SK-N-SH (cell line): ENCODE results near the gene ADCY6.

ENCODE experiments used
- CTCF ChIP-seq: fragments of 200-600 bp; sonication (generic); IDR thresholded peaks from 2 replicates; pipeline ENCODE4 v1.6.1; 2017; ENCODE audit warnings: antibody characterized with exemption, mild to moderate bottlenecking, moderate library complexity
- JUND ChIP-seq: IDR thresholded peaks from 2 replicates; pipeline ENCODE4 v1.4.0; 2012
- MAX ChIP-seq: IDR thresholded peaks from 2 replicates; pipeline ENCODE4 v1.4.0; 2012; ENCODE audit warnings: low read depth
- MXI1 ChIP-seq: IDR thresholded peaks from 2 replicates; pipeline ENCODE4 v1.6.1; 2012; ENCODE audit warnings: mild to moderate bottlenecking, low read depth, low read length, improper control_type of control experiment
- NFIC ChIP-seq: IDR thresholded peaks from 2 replicates; pipeline ENCODE4 v1.4.0; 2012; ENCODE audit warnings: borderline replicate concordance
- NRF1 ChIP-seq: IDR thresholded peaks from 2 replicates; pipeline ENCODE4 v1.6.1; 2012; ENCODE audit warnings: low read depth, mild to moderate bottlenecking, low read length
- TAF1 ChIP-seq: IDR thresholded peaks from 2 replicates; pipeline ENCODE4 v1.6.1; 2012; ENCODE audit warnings: low read depth, mild to moderate bottlenecking, low read length, moderate library complexity, borderline replicate concordance
- TEAD4 ChIP-seq: IDR thresholded peaks from 2 replicates; pipeline ENCODE4 v1.4.0; 2012; ENCODE audit warnings: mild to moderate bottlenecking, borderline replicate concordance; ENCODE audit not compliant: insufficient read depth
- ZBTB33 ChIP-seq: IDR thresholded peaks from 2 replicates; pipeline ENCODE4 v1.4.0; 2012; ENCODE audit warnings: low read depth, borderline replicate concordance

GRCh38 chr12:48781750-48782456 lies 7.0 kb downstream of the ADCY6 start:
- TF ChIP-seq NFIC (no peak), TAF1 (no peak), CTCF (no peak), MAX (no peak), ZBTB33 (no peak), MXI1 (no peak), NRF1 (no peak), JUND (no peak), TEAD4 (no peak)
